HepG2 (cell line): Measurements from ENCODE around the gene RBM45. TPM values are rescaled to one million over a fixed set of nuclear protein-coding genes. Genes with fewer than 3 reads are reported as not detected.

Source experiments
- ATAC-seq: fragments of 200-7000 bp; cut with Tn5 transposase; 3 replicates; pipeline ENCODE4 v1.9.1; 2020; ENCODE audit warnings: mild to moderate bottlenecking, moderate library complexity
- BruUV-seq: library from RNA; stranded (reverse); fragments of 400-500 nt; replicated peaks from 2 replicates; lab custom pipeline; 2021; lab: Mats Ljungman, UMichigan
- CTCF ChIA-PET: fragments of 300-600 bp; formaldehyde crosslinking; extraction: SDS; loops from one replicate; lab custom pipeline; 2021; ENCODE audit warnings: low total read pairs, inconsistent platforms, low intra/inter-chr PET ratio; lab: Yijun Ruan, JAX
- POLR2A ChIA-PET: fragments of 350-600 bp; sonication (Branson Sonifier 250); formaldehyde crosslinking; loops from one replicate; lab custom pipeline; 2020; ENCODE audit warnings: antibody characterized with exemption, inconsistent platforms; lab: Yijun Ruan, JAX
- DNase-seq: peaks from one replicate; pipeline ENCODE4 v3.0.0-alpha.2; 2015; ENCODE audit warnings: low spot score
- FAIRE-seq: peaks from 3 replicates; lab custom pipeline; 2011; peaks lifted over from hg19 to GRCh38; lab: Jason Lieb, UNC
- H2AFZ ChIP-seq: one replicate; pipeline ENCODE4 v1.6.1; 2011; ENCODE audit warnings: low read length, inconsistent platforms
- H3K27ac ChIP-seq: fragments of 300-600 bp; 3 replicates; pipeline ENCODE4 v1.8.0; 2011; ENCODE audit warnings: mixed run types, mild to moderate bottlenecking, mixed read lengths, low read length, inconsistent platforms; ENCODE audit not compliant: insufficient read depth; ENCODE audit errors: extremely low read length
- H3K27me3 ChIP-seq, 2 experiments: fragments of 200-600 bp in 1 of 2; 2 replicates in 1 of 2; 3 replicates in 1 of 2; pipeline versions ENCODE4 v1.6.0 to v1.8.0; 2011; ENCODE audit warnings: low read length in 2 of 2, mild to moderate bottlenecking in 2 of 2, moderate library complexity in 2 of 2, inconsistent platforms in 1 of 2; ENCODE audit not compliant: insufficient read depth in 2 of 2, control insufficient read depth in 1 of 2
- H3K36me3 ChIP-seq, 2 experiments: fragments of 200-600 bp in 1 of 2; replicated peaks in 1 of 2; 2 replicates in 1 of 2; 3 replicates in 1 of 2; pipeline versions ENCODE4 v1.5.1 to v1.8.0; 2011; ENCODE audit warnings: low read length in 2 of 2, inconsistent platforms in 1 of 2; ENCODE audit not compliant: insufficient read depth in 2 of 2, control insufficient read depth in 1 of 2
- H3K4me1 ChIP-seq: 2 replicates; pipeline ENCODE4 v1.5.1; 2012; ENCODE audit warnings: low read length, inconsistent platforms; ENCODE audit not compliant: insufficient read depth
- H3K4me2 ChIP-seq: 2 replicates; pipeline ENCODE4 v1.6.0; 2011; ENCODE audit warnings: low read depth, low read length, inconsistent platforms
- H3K4me3 ChIP-seq, 3 experiments: fragments of 200-600 bp in 1 of 3; sonication (generic), shearing (Covaris generic) in 1 of 3; replicated peaks in 1 of 3; 2 replicates each; pipeline ENCODE4 v1.5.1; 2011 to 2016; ENCODE audit warnings: low read length in 3 of 3, inconsistent platforms in 2 of 3, low read depth in 2 of 3, mild to moderate bottlenecking in 2 of 3, control low read depth in 1 of 3, mixed read lengths in 1 of 3; ENCODE audit not compliant: insufficient read depth in 1 of 3
- H3K79me2 ChIP-seq: one replicate; pipeline ENCODE4 v1.6.1; 2011; ENCODE audit warnings: low read length, inconsistent platforms; ENCODE audit not compliant: insufficient read depth
- H3K9ac ChIP-seq: 2 replicates; pipeline ENCODE4 v1.6.0; 2011; ENCODE audit warnings: mild to moderate bottlenecking, low read depth, low read length, inconsistent platforms; ENCODE audit not compliant: insufficient read depth
- H3K9me3 ChIP-seq: 2 replicates; pipeline ENCODE4 v1.5.1; 2012; ENCODE audit warnings: mild to moderate bottlenecking, low read length
- H4K20me1 ChIP-seq: 2 replicates; pipeline ENCODE4 v1.6.0; 2011; ENCODE audit warnings: inconsistent platforms, mild to moderate bottlenecking, low read length, moderate library complexity; ENCODE audit not compliant: insufficient read depth
- CAMTA2 ChIP-seq: sonication (generic); formaldehyde crosslinking; IDR thresholded peaks from 2 replicates; pipeline ENCODE4 v1.4.0; 2020; ENCODE audit warnings: mild to moderate bottlenecking, missing genetic modification reagents, borderline replicate concordance
- CBX5 ChIP-seq: sonication (generic); formaldehyde crosslinking; IDR thresholded peaks from 2 replicates; pipeline ENCODE4 v1.4.0; 2020; ENCODE audit warnings: missing genetic modification reagents, borderline replicate concordance
- GABPB1 ChIP-seq: IDR thresholded peaks from 2 replicates; pipeline ENCODE4 v1.6.1; 2016; ENCODE audit warnings: mild to moderate bottlenecking, missing genetic modification reagents, moderate library complexity, missing compliant biosample characterization
- GATAD1 ChIP-seq: IDR thresholded peaks from 2 replicates; pipeline ENCODE4 v1.6.1; 2016; ENCODE audit warnings: missing genetic modification reagents, missing compliant biosample characterization
- GZF1 ChIP-seq: sonication (generic); formaldehyde crosslinking; IDR thresholded peaks from 2 replicates; pipeline ENCODE4 v1.5.1; 2020; ENCODE audit warnings: mild to moderate bottlenecking, missing genetic modification reagents
- PHF20 ChIP-seq: sonication (generic); formaldehyde crosslinking; IDR thresholded peaks from 2 replicates; pipeline ENCODE4 v1.5.0; 2020; ENCODE audit warnings: mild to moderate bottlenecking, missing genetic modification reagents
- POLR2AphosphoS2 ChIP-seq: IDR thresholded peaks from 2 replicates; pipeline ENCODE4 v1.6.1; 2011; ENCODE audit warnings: low read depth, low read length, improper control_type of control experiment
- RBM39 ChIP-seq: fragments of 200-400 bp; formaldehyde crosslinking; IDR thresholded peaks from one replicate; pipeline ENCODE4 v1.6.1; 2018; ENCODE audit warnings: antibody characterized with exemption, mild to moderate bottlenecking, low read depth, low read length; ENCODE audit not compliant: poor library complexity, severe bottlenecking
- SCMH1 ChIP-seq: sonication (generic); formaldehyde crosslinking; IDR thresholded peaks from 2 replicates; pipeline ENCODE4 v1.9.0; 2021; ENCODE audit warnings: missing genetic modification reagents, mild to moderate bottlenecking, borderline replicate concordance
- SMAD3 ChIP-seq: sonication (generic); formaldehyde crosslinking; IDR thresholded peaks from 2 replicates; pipeline ENCODE4 v1.4.0; 2020; ENCODE audit warnings: missing genetic modification reagents
- ZFYVE20 ChIP-seq: sonication (generic); formaldehyde crosslinking; IDR thresholded peaks from 2 replicates; pipeline ENCODE4 v1.8.0; 2023; ENCODE audit warnings: low read depth, mild to moderate bottlenecking, moderate library complexity, missing genetic modification reagents, borderline replicate concordance
- ZMAT3 ChIP-seq: sonication (generic); formaldehyde crosslinking; conservative IDR thresholded peaks from 2 replicates; pipeline ENCODE4 v1.7.0; 2021; ENCODE audit warnings: missing genetic modification reagents
- ZNF326 ChIP-seq: sonication (generic); formaldehyde crosslinking; IDR thresholded peaks from 2 replicates; pipeline ENCODE4 v1.4.0; 2020; ENCODE audit warnings: missing genetic modification reagents, borderline replicate concordance
- ZNF468 ChIP-seq: sonication (generic); formaldehyde crosslinking; IDR thresholded peaks from 2 replicates; pipeline ENCODE4 v1.8.0; 2022; ENCODE audit warnings: mild to moderate bottlenecking, moderate library complexity, missing genetic modification reagents
- WGBS: methylation state at CpG from one replicate; pipeline ENCODE4 v1.1.6; 2017; ENCODE audit warnings: low lambda C conversion rate; 5-methylcytosine and 5-hydroxymethylcytosine counted together
- in situ Hi-C: cut with HindIII; loops from 2 replicates; pipeline ENCODE4 v1.10.0; 2017; ENCODE audit warnings: low pct_unique_long_range_greater_than_20kb; ENCODE audit not compliant: extremely low pct_ligation_motif_present
- intact Hi-C: fragments of 100-400 bp; cut with micrococcal nuclease; formaldehyde crosslinking; loops from one replicate; pipeline ENCODE4 v1.10.0; 2022; ENCODE audit not compliant: unreplicated experiment
- polyA plus RNA-seq, 8 experiments: library from polyadenylated mRNA; depleted of rRNA in 3 of 8; stranded (reverse) in 7 of 8; unstranded in 1 of 8; fragments of >200 nt; fragmentation: Illumina TruSeq in 4 of 8; extraction: Trizol in 4 of 8; gene quantifications; 2 replicates each; pipeline versions ENCODE4 v1.2.1 to v1.2.3, GENCODE V29; 2011 to 2016; ENCODE audit warnings: low read depth in 4 of 8, missing spikeins in 1 of 8, mixed read lengths in 1 of 8; ENCODE audit not compliant: insufficient read depth in 1 of 8
- total RNA-seq, 5 experiments: library from RNA; depleted of rRNA; stranded (reverse); fragments of >200 nt; fragmentation: Illumina TruSeq; extraction: Trizol; gene quantifications; 2 replicates each; pipeline ENCODE4 v1.2.3, GENCODE V29; 2016; ENCODE audit warnings: low read depth in 1 of 5
- TF ChIP-seq, protein P1 (sequence below): sonication (generic); formaldehyde crosslinking; IDR thresholded peaks from 2 replicates; pipeline ENCODE4 v1.4.0; 2020; ENCODE audit warnings: mild to moderate bottlenecking, missing genetic modification reagents, borderline replicate concordance
- TF ChIP-seq, protein P2 (sequence below): sonication (generic); formaldehyde crosslinking; IDR thresholded peaks from 2 replicates; pipeline ENCODE4 v1.5.0; 2020; ENCODE audit warnings: mild to moderate bottlenecking, missing genetic modification reagents
- TF ChIP-seq, protein P3 (sequence below): IDR thresholded peaks from 2 replicates; pipeline ENCODE4 v1.6.1; 2016; ENCODE audit warnings: low read depth, borderline replicate concordance

The RBM45 gene
- total and polyA plus RNA-seq, 2 of the 13 experiments (the other 11 are each of a cell fraction or from before 2014, with no cell fraction given): 5.7 to 25.2 TPM

DNA sequence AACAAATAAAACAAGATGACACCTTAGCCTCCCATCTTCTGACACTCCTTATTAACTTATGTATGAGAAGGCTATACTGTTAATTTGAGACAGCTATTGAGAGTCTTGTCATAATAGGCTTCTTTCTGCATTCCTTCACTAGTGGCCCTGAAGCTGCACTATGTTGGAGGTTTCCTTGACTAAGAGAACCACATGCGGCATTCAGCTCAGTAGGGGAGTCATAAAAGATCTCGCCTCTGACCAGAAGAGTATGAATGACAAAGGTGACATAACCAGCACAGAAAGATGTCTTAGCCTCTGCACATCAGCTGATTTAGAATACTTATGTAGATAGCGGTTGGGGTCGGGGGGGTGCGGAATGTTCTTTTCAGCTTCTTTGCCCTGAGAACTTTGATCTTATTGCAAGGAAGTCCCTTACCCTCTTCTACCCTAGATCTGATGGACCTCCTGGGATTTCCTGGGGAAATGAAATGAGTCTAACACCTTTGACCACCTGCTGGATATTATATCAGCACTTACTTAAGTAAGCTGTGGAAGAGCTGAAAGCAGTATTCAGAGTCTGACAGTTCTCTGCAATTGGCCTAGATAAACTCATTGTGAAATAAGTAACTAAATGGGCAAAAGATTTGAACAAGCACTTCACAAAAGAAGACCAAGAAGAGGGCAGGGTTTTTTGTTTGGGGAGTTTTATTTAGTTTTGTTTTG lies 24.2 kb downstream of the RBM45 start:
- Histone ChIP-seq H2AFZ (no peak overlapping the region), H3K9me3 (no peaks in the 10 kb centered on the region), H3K27ac (no peak overlapping the region), H3K36me3 (no peaks in the 10 kb centered on the region; a peak in 1 of 5 replicates), H3K79me2 (no peaks in the 10 kb centered on the region), H3K9ac (no peak overlapping the region), H3K27me3 (no peaks in the 10 kb centered on the region), H4K20me1 (no peaks in the 10 kb centered on the region), H3K4me1 (no peaks in the 10 kb centered on the region), H3K4me2 (no peak overlapping the region), H3K4me3 (no peak overlapping the region)
- intact Hi-C loops: no loop called here
- in situ Hi-C loops: no loop called here
- BruUV-seq: no TSS peak
- DNase-seq (no peak), FAIRE-seq (no peak), ATAC-seq (no peak)
- CTCF ChIA-PET: no interaction called here
- 97% methylated on average over 5 of the region's 5 CpGs for WGBS
- POLR2A ChIA-PET: interaction anchor here (1.3 kb wide), 1 partner anchor 24 kb away, joined by 3 read pairs; no protein-coding TSS in a partner anchor
- no peak for TF ChIP-seq GZF1 (CRISPR knock-in tag)
- TF ChIP-seq ZNF326 (CRISPR knock-in tag): no peak
- TF ChIP-seq GATAD1: no peak
- TF ChIP-seq SCMH1 (CRISPR knock-in tag): no peak
- no peak for TF ChIP-seq GABPB1 (CRISPR knock-in tag)
- no peak for TF ChIP-seq RBM39
- TF ChIP-seq ZFYVE20 (CRISPR knock-in tag): no peak
- TF ChIP-seq, protein P1, sequence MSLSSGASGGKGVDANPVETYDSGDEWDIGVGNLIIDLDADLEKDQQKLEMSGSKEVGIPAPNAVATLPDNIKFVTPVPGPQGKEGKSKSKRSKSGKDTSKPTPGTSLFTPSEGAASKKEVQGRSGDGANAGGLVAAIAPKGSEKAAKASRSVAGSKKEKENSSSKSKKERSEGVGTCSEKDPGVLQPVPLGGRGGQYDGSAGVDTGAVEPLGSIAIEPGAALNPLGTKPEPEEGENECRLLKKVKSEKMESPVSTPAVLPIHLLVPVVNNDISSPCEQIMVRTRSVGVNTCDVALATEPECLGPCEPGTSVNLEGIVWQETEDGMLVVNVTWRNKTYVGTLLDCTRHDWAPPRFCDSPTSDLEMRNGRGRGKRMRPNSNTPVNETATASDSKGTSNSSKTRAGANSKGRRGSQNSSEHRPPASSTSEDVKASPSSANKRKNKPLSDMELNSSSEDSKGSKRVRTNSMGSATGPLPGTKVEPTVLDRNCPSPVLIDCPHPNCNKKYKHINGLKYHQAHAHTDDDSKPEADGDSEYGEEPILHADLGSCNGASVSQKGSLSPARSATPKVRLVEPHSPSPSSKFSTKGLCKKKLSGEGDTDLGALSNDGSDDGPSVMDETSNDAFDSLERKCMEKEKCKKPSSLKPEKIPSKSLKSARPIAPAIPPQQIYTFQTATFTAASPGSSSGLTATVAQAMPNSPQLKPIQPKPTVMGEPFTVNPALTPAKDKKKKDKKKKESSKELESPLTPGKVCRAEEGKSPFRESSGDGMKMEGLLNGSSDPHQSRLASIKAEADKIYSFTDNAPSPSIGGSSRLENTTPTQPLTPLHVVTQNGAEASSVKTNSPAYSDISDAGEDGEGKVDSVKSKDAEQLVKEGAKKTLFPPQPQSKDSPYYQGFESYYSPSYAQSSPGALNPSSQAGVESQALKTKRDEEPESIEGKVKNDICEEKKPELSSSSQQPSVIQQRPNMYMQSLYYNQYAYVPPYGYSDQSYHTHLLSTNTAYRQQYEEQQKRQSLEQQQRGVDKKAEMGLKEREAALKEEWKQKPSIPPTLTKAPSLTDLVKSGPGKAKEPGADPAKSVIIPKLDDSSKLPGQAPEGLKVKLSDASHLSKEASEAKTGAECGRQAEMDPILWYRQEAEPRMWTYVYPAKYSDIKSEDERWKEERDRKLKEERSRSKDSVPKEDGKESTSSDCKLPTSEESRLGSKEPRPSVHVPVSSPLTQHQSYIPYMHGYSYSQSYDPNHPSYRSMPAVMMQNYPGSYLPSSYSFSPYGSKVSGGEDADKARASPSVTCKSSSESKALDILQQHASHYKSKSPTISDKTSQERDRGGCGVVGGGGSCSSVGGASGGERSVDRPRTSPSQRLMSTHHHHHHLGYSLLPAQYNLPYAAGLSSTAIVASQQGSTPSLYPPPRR (CRISPR knock-in tag): no peak
- TF ChIP-seq, protein P2, sequence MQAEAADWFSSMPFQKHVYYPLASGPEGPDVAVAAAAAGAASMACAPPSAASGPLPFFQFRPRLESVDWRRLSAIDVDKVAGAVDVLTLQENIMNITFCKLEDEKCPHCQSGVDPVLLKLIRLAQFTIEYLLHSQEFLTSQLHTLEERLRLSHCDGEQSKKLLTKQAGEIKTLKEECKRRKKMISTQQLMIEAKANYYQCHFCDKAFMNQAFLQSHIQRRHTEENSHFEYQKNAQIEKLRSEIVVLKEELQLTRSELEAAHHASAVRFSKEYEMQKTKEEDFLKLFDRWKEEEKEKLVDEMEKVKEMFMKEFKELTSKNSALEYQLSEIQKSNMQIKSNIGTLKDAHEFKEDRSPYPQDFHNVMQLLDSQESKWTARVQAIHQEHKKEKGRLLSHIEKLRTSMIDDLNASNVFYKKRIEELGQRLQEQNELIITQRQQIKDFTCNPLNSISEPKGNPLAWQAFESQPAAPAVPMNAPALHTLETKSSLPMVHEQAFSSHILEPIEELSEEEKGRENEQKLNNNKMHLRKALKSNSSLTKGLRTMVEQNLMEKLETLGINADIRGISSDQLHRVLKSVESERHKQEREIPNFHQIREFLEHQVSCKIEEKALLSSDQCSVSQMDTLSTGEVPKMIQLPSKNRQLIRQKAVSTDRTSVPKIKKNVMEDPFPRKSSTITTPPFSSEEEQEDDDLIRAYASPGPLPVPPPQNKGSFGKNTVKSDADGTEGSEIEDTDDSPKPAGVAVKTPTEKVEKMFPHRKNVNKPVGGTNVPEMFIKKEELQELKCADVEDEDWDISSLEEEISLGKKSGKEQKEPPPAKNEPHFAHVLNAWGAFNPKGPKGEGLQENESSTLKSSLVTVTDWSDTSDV (CRISPR knock-in tag): no peak
- TF ChIP-seq CAMTA2 (CRISPR knock-in tag): no peak
- TF ChIP-seq CBX5 (CRISPR knock-in tag): no peak
- TF ChIP-seq POLR2AphosphoS2: no peak
- TF ChIP-seq PHF20 (CRISPR knock-in tag): no peak
- TF ChIP-seq SMAD3: no peak
- TF ChIP-seq ZMAT3: no peak
- no peak for TF ChIP-seq ZNF468 (CRISPR knock-in tag)
- TF ChIP-seq, protein P3, sequence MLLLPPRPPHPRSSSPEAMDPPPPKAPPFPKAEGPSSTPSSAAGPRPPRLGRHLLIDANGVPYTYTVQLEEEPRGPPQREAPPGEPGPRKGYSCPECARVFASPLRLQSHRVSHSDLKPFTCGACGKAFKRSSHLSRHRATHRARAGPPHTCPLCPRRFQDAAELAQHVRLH (CRISPR knock-in tag): no peak
